OCI-M2 (cell line): ENCODE results near the gene RB1.
"Not testable (repeated sequence)": the region's sequence is repeated elsewhere in the genome, so short reads cannot be mapped to it uniquely, and the experiment has no call there.

ENCODE experiments used
- DNase-seq: peaks from one replicate; lab custom pipeline; 2025; ENCODE audit not compliant: unreplicated experiment; lab: John Stamatoyannopoulos, UW

Gene RB1

GRCh38 chr13:48448285-48448958, 144.9 kb downstream of the RB1 start:
- DNase-seq = no peak

GRCh38 chr13:48448959-48449614, 145.5 kb downstream of the RB1 start:
- no peak for DNase-seq

GRCh38 chr13:48449656-48450055, 146.1 kb downstream of the RB1 start:
- DNase-seq = no peak

GRCh38 chr13:48451196-48451595, 147.6 kb downstream of the RB1 start:
- DNase-seq = not testable (repeated sequence)

- DNase-seq = no peak
Observed at GRCh38 chr13:48456546-48456945, 153.0 kb downstream of the RB1 start.

GRCh38 chr13:48457578-48458242, 154.2 kb downstream of the RB1 start:
- no peak for DNase-seq

- DNase-seq = no peak
Observed at GRCh38 chr13:48475230-48475629, 171.7 kb downstream of the RB1 start.

- DNase-seq = no peak
Observed at GRCh38 chr13:48476215-48476614, 172.7 kb downstream of the RB1 start.

GRCh38 chr13:48476686-48477085, 173.1 kb downstream of the RB1 start:
- DNase-seq = no peak

- DNase-seq = no peak
Observed at GRCh38 chr13:48477191-48477855, 173.8 kb downstream of the RB1 start.

- DNase-seq = no peak
Observed at GRCh38 chr13:48478391-48478790, 174.8 kb downstream of the RB1 start.

GRCh38 chr13:48483575-48483974, 180.0 kb downstream of the RB1 start:
- no peak for DNase-seq

- DNase-seq = no peak
Observed at GRCh38 chr13:48485432-48485831, 181.9 kb downstream of the RB1 start.

- DNase-seq = no peak
Observed at GRCh38 chr13:48486362-48486761, 182.8 kb downstream of the RB1 start.

- DNase-seq = no peak
Observed at GRCh38 chr13:48486836-48487235, 183.3 kb downstream of the RB1 start.

- no peak for DNase-seq
Observed at GRCh38 chr13:48487968-48488367, 184.4 kb downstream of the RB1 start.

- DNase-seq = no peak
Observed at GRCh38 chr13:48488995-48489394, 185.4 kb downstream of the RB1 start.

GRCh38 chr13:48489666-48490065, 186.1 kb downstream of the RB1 start:
- no peak for DNase-seq

GRCh38 chr13:48490241-48490640, 186.7 kb downstream of the RB1 start:
- no peak for DNase-seq

- DNase-seq = no peak
Observed at GRCh38 chr13:48491423-48492095, 188.0 kb downstream of the RB1 start.

- DNase-seq = no peak
Observed at GRCh38 chr13:48492096-48492440, 188.5 kb downstream of the RB1 start.
